Endothelial cell of umbilical vein (primary cell): ENCODE measurements around the gene ARHGDIA. TPM values are rescaled to one million over a fixed set of nuclear protein-coding genes. Genes with fewer than 3 reads are reported as not detected.

Experiments used
- BruUV-seq: library from RNA; stranded (reverse); fragments of 400-500 nt; replicated peaks from 2 replicates; lab custom pipeline; 2021; lab: Mats Ljungman, UMichigan
- CTCF ChIA-PET: fragments of 300-600, 350-600 bp; sonication (Branson Sonifier 250); formaldehyde crosslinking; loops from one replicate; lab custom pipeline; 2021; ENCODE audit warnings: antibody characterized with exemption, inconsistent platforms; lab: Charles Lee
- POLR2A ChIA-PET: fragments of 300-600, 350-600 bp; sonication (Branson Sonifier 250); formaldehyde crosslinking; loops from one replicate; lab custom pipeline; 2021; ENCODE audit warnings: antibody characterized with exemption, inconsistent platforms; lab: Charles Lee
- DNase-seq: peaks from one replicate; pipeline ENCODE4 v3.0.0-alpha.2; 2011; ENCODE audit warnings: low read depth, low spot score
- FAIRE-seq: peaks from 2 replicates; lab custom pipeline; 2011; peaks lifted over from hg19 to GRCh38; lab: Jason Lieb, UNC
- H2AFZ ChIP-seq: 2 replicates; pipeline ENCODE4 v1.6.0; 2012; ENCODE audit warnings: low read depth, low read length, control low read depth, inconsistent platforms
- H3K27ac ChIP-seq: 2 replicates; pipeline ENCODE4 v1.5.1; 2011; ENCODE audit warnings: low read depth, mild to moderate bottlenecking, control low read depth, low read length, moderate library complexity; ENCODE audit not compliant: insufficient read depth
- H3K27me3 ChIP-seq, 2 experiments: 2 replicates each; pipeline versions ENCODE4 v1.6.0 to v1.6.1; 2011; ENCODE audit warnings: low read length in 2 of 2, mixed read lengths in 1 of 2; ENCODE audit not compliant: control insufficient read depth in 2 of 2, insufficient read depth in 2 of 2
- H3K36me3 ChIP-seq, 2 experiments: 2 replicates in 1 of 2; 3 replicates in 1 of 2; pipeline ENCODE4 v1.5.1; 2011; ENCODE audit warnings: low read length in 2 of 2, mild to moderate bottlenecking in 1 of 2, moderate library complexity in 1 of 2; ENCODE audit not compliant: control insufficient read depth in 2 of 2, insufficient read depth in 2 of 2; ENCODE audit errors: extremely low read depth in 1 of 2
- H3K4me1 ChIP-seq: 3 replicates; pipeline ENCODE4 v1.5.1; 2011; ENCODE audit warnings: mild to moderate bottlenecking, low read length; ENCODE audit not compliant: control insufficient read depth, insufficient read depth; ENCODE audit errors: extremely low read depth
- H3K4me2 ChIP-seq: 2 replicates; pipeline ENCODE4 v1.6.1; 2011; ENCODE audit warnings: low read length, control low read depth, mixed read lengths; ENCODE audit not compliant: insufficient read depth
- H3K4me3 ChIP-seq, 3 experiments: fragments of 200-600 bp in 1 of 3; sonication (generic), shearing (Covaris generic) in 1 of 3; replicated peaks in 1 of 3; 2 replicates each; pipeline ENCODE4 v1.5.1; 2011 to 2016; ENCODE audit warnings: control low read depth in 3 of 3, low read length in 3 of 3, mild to moderate bottlenecking in 2 of 3, inconsistent platforms in 1 of 3, low read depth in 1 of 3, moderate library complexity in 1 of 3; ENCODE audit not compliant: insufficient read depth in 1 of 3
- H3K79me2 ChIP-seq: 2 replicates; pipeline ENCODE4 v1.6.0; 2012; ENCODE audit warnings: low read length, inconsistent platforms; ENCODE audit not compliant: control insufficient read depth, insufficient read depth
- H3K9ac ChIP-seq: replicated peaks from 2 replicates; pipeline ENCODE3; 2011; ENCODE audit warnings: low read length, control low read depth; ENCODE audit not compliant: insufficient read depth; ENCODE audit errors: extremely low read depth
- H3K9me1 ChIP-seq: replicated peaks from 3 replicates; pipeline ENCODE4 v1.6.0; 2011; ENCODE audit warnings: mild to moderate bottlenecking, low read length; ENCODE audit not compliant: control insufficient read depth, insufficient read depth; ENCODE audit errors: extremely low read depth
- H3K9me3 ChIP-seq: replicated peaks from 2 replicates; pipeline ENCODE4 v1.5.1; 2012; ENCODE audit warnings: low read length, inconsistent platforms; ENCODE audit not compliant: control insufficient read depth, insufficient read depth
- H4K20me1 ChIP-seq: replicated peaks from 2 replicates; pipeline ENCODE3; 2011; ENCODE audit warnings: mild to moderate bottlenecking, low read length; ENCODE audit not compliant: control insufficient read depth, insufficient read depth; ENCODE audit errors: extremely low read depth
- EZH2 ChIP-seq: IDR thresholded peaks from 2 replicates; pipeline ENCODE4 v1.6.1; 2012; ENCODE audit warnings: borderline replicate concordance, low read depth, mild to moderate bottlenecking, moderate library complexity, low read length, inconsistent platforms; ENCODE audit not compliant: severe bottlenecking
- FOS ChIP-seq: IDR thresholded peaks from 2 replicates; pipeline ENCODE4 v1.6.1; 2011; ENCODE audit warnings: mild to moderate bottlenecking, low read length, moderate library complexity, borderline replicate concordance; ENCODE audit not compliant: insufficient read depth
- GATA2 ChIP-seq: IDR thresholded peaks from 2 replicates; pipeline ENCODE4 v1.7.0; 2011; ENCODE audit warnings: low read depth, mild to moderate bottlenecking, moderate library complexity, mixed read lengths, low read length; ENCODE audit not compliant: insufficient read length, insufficient read depth
- JUN ChIP-seq: IDR thresholded peaks from 2 replicates; pipeline ENCODE4 v1.6.1; 2011; ENCODE audit warnings: borderline replicate concordance, low read depth; ENCODE audit not compliant: insufficient read length, insufficient read depth
- MYC ChIP-seq: IDR thresholded peaks from one replicate; pipeline ENCODE4 v1.6.1; 2011; ENCODE audit warnings: mild to moderate bottlenecking, low read depth, low read length
- POLR2A ChIP-seq: IDR thresholded peaks from 2 replicates; pipeline ENCODE4 v1.6.1; 2012; ENCODE audit warnings: low read depth, mild to moderate bottlenecking, control low read depth, low read length
- POLR2AphosphoS5 ChIP-seq: IDR thresholded peaks from 2 replicates; pipeline ENCODE4 v1.6.1; 2012; ENCODE audit warnings: low read depth, mild to moderate bottlenecking, control low read depth, low read length, moderate library complexity; ENCODE audit not compliant: insufficient read depth
- dilution Hi-C: fragments of 300-500 bp; cut with MboI; formaldehyde crosslinking; loops from one replicate; pipeline ENCODE4 v1.15.0; 2019; ENCODE audit warnings: low sequenced_read_pairs; ENCODE audit not compliant: extremely low pct_ligation_motif_present
- intact Hi-C: fragments of 100-400 bp; cut with micrococcal nuclease; formaldehyde crosslinking; loops from one replicate; pipeline ENCODE4 v1.10.0; 2022
- polyA plus RNA-seq, 4 experiments: library from polyadenylated mRNA; depleted of rRNA in 3 of 4; stranded (reverse) in 3 of 4; unstranded in 1 of 4; fragments of >200 nt; gene quantifications; 2 replicates each; pipeline versions ENCODE4 v1.2.1 to v1.2.3, GENCODE V29; 2011 to 2012; ENCODE audit warnings: missing spikeins in 1 of 4
- total RNA-seq: library from RNA; stranded (reverse); gene quantifications from 2 replicates; pipeline ENCODE4 v1.2.3, GENCODE V29; 2021
- TF ChIP-seq, protein P1 (sequence below), 2 donors: IDR thresholded peaks; 1 replicate in 1 of 2; 2 replicates in 1 of 2; pipeline ENCODE4 v1.5.1; 2011; ENCODE audit warnings: low read length in 2 of 2, mild to moderate bottlenecking in 2 of 2, moderate library complexity in 2 of 2, control low read depth in 1 of 2, inconsistent platforms in 1 of 2, low read depth in 1 of 2; ENCODE audit not compliant: insufficient read depth in 1 of 2; ENCODE audit errors: extremely low read depth in 1 of 2
- TF ChIP-seq, protein P2 (sequence below): IDR thresholded peaks from 2 replicates; pipeline ENCODE4 v1.6.1; 2011; ENCODE audit not compliant: insufficient read depth, insufficient read length

Gene ARHGDIA
- total and polyA plus RNA-seq, 2 donors (not counting 3 experiments of a cell fraction or from before 2014, with no cell fraction given), result 358 to 645 TPM

DNA sequence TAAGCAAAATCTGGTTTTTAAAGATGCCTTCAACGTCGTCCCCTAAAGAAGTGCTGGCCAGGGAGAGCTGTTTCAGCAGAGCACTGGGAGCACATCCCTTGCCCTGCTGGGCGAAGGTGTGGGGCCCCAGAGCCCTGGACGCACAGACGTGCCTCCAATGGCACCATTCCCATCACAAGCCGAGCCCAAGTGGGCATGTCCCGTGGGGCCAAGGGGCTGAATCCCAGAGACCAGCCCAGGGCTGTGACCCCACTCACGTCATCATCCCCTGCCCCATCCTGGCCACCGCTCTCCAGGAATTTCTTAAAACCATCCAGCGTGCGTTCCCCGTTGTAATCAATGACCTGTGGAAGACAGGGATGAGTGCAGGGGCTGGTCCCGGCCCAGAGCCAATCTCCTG is 26.2 kb downstream of the ARHGDIA start:
- BruUV-seq, result no TSS peak
- dilution Hi-C loops (no loop called here), intact Hi-C loops (no loop called here)
- no peak overlapping the region for H2AFZ ChIP-seq
- peaks cover 24 to 52% of the 10 kb centered on the region in 2 experiments for H3K36me3 ChIP-seq
- H4K20me1 ChIP-seq, result no peaks in the 10 kb centered on the region
- no peak overlapping the region for H3K4me3 ChIP-seq
- no peak for TF ChIP-seq FOS
- TF ChIP-seq, protein P1, sequence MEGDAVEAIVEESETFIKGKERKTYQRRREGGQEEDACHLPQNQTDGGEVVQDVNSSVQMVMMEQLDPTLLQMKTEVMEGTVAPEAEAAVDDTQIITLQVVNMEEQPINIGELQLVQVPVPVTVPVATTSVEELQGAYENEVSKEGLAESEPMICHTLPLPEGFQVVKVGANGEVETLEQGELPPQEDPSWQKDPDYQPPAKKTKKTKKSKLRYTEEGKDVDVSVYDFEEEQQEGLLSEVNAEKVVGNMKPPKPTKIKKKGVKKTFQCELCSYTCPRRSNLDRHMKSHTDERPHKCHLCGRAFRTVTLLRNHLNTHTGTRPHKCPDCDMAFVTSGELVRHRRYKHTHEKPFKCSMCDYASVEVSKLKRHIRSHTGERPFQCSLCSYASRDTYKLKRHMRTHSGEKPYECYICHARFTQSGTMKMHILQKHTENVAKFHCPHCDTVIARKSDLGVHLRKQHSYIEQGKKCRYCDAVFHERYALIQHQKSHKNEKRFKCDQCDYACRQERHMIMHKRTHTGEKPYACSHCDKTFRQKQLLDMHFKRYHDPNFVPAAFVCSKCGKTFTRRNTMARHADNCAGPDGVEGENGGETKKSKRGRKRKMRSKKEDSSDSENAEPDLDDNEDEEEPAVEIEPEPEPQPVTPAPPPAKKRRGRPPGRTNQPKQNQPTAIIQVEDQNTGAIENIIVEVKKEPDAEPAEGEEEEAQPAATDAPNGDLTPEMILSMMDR (IDR thresholded peaks at IDR 0.05; ENCODE audit: extremely low read depth in 1 of 2, insufficient read depth in 1 of 2, low read depth in 1 of 2, low read length in 2 of 2), result no peak
- TF ChIP-seq POLR2A, result no peak
- H3K27ac ChIP-seq, result no peak overlapping the region
- H3K4me1 ChIP-seq, result no peaks in the 10 kb centered on the region
- no peaks in the 10 kb centered on the region for H3K9me3 ChIP-seq
- CTCF ChIA-PET, result no interaction called here
- no peaks in the 10 kb centered on the region for H3K9me1 ChIP-seq
- FAIRE-seq, result no peak
- no peaks in the 10 kb centered on the region for H3K27me3 ChIP-seq
- no peak for DNase-seq
- H3K79me2 ChIP-seq, result no peaks in the 10 kb centered on the region
- no peak overlapping the region for H3K9ac ChIP-seq
- no peak overlapping the region for H3K4me2 ChIP-seq
- POLR2A ChIA-PET, result no interaction called here

DNA sequence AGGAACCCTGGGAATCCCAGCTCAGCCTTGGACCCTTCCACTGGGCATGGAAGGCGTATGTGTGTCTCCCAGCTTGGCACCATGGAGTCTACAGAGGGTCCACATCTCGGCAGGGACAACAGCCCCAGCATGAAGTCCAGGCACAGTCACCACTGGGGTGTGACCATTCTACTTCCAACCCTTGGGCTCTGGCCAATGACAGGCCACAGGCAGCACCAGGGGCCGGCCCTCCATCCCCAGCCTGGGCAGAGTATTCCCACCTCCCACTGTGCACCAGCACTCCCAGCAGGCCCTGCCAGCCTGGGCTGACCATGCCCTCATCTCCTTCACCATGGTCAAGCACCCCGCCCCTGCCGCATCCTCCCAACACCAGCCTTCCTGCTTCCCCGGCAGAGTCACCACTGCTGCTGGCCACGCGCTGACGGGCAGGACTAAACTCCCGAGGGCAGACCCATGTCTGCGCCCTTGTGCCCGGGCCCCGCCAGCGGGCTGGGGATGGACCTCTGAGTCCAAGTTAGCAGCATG is 26.7 kb downstream of the ARHGDIA start:
- H3K27ac ChIP-seq, result no peak overlapping the region
- ChIA-PET CTCF (no interaction called here), POLR2A (no interaction called here)
- no peaks in the 10 kb centered on the region for H3K9me1 ChIP-seq
- FAIRE-seq, result no peak
- H3K79me2 ChIP-seq, result no peaks in the 10 kb centered on the region
- no peak overlapping the region for H3K4me2 ChIP-seq
- dilution Hi-C loops, result no loop called here
- no peak for TF ChIP-seq FOS
- TF ChIP-seq JUN, result no peak
- TF ChIP-seq GATA2, result no peak
- TF ChIP-seq, protein P1 (IDR thresholded peaks at IDR 0.05; ENCODE audit: extremely low read depth in 1 of 2, insufficient read depth in 1 of 2, low read depth in 1 of 2, low read length in 2 of 2), result no peak
- TF ChIP-seq POLR2A, result no peak
- TF ChIP-seq MYC, result no peak
- TF ChIP-seq EZH2, result no peak
- TF ChIP-seq POLR2AphosphoS5, result no peak
- TF ChIP-seq, protein P2, sequence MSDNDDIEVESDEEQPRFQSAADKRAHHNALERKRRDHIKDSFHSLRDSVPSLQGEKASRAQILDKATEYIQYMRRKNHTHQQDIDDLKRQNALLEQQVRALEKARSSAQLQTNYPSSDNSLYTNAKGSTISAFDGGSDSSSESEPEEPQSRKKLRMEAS, result no peak
- intact Hi-C loops, result no loop called here
- no TSS peak for BruUV-seq
- no peak overlapping the region for H3K4me3 ChIP-seq
- H3K4me1 ChIP-seq, result no peaks in the 10 kb centered on the region
- DNase-seq, result no peak
- H3K36me3 ChIP-seq, result peaks cover 24 to 52% of the 10 kb centered on the region in 2 experiments
- no peaks in the 10 kb centered on the region for H4K20me1 ChIP-seq
- H3K27me3 ChIP-seq, result no peaks in the 10 kb centered on the region
- no peak overlapping the region for H3K9ac ChIP-seq
- no peaks in the 10 kb centered on the region for H3K9me3 ChIP-seq
- no peak overlapping the region for H2AFZ ChIP-seq
